Psoas muscle (tissue), 8 donors: ENCODE data around the gene POU4F3. TPM values are rescaled to one million over a fixed set of nuclear protein-coding genes. Genes with fewer than 3 reads are reported as not detected.

ENCODE experiments used
- ATAC-seq, 4 donors: fragments of 200-7000 bp; cut with Tn5 transposase; one replicate each; pipeline ENCODE4 v1.9.1; 2020; ENCODE audit warnings: moderate library complexity in 3 of 4, mild to moderate bottlenecking in 2 of 4
- DNase-seq, 2 donors: peaks; one replicate each; pipeline ENCODE4 v3.0.0-alpha.2; 2020
- H3K27ac ChIP-seq: fragments of 200-600 bp; one replicate; pipeline ENCODE4 v1.8.0; 2022
- H3K27me3 ChIP-seq, 3 donors: fragments of 200-600 bp in 1 of 3; one replicate each; pipeline versions ENCODE4 v1.6.1 to v1.8.0; 2013 to 2022; ENCODE audit warnings: low read length in 2 of 3, mild to moderate bottlenecking in 2 of 3, moderate library complexity in 1 of 3; ENCODE audit not compliant: insufficient read depth in 3 of 3
- H3K36me3 ChIP-seq, 2 donors: fragments of 200-600 bp in 1 of 2; one replicate each; pipeline versions ENCODE4 v1.6.1 to v1.8.0; 2013 to 2022; ENCODE audit warnings: low read depth in 1 of 2, mild to moderate bottlenecking in 1 of 2, moderate library complexity in 1 of 2; ENCODE audit not compliant: insufficient read depth in 1 of 2
- H3K4me1 ChIP-seq: fragments of 200-600 bp; one replicate; pipeline ENCODE4 v1.8.0; 2022
- H3K4me3 ChIP-seq: fragments of 200-600 bp; one replicate; pipeline ENCODE4 v1.8.0; 2022; ENCODE audit warnings: mild to moderate bottlenecking
- H3K9me3 ChIP-seq: fragments of 200-600 bp; one replicate; pipeline ENCODE4 v1.8.0; 2022
- WGBS, 3 donors: extraction: QIAGEN DNeasy Blood & Tissue Kit; methylation state at CpG; one replicate each; pipeline versions ENCODE4 v1.1.6 to v1.1.7; 2013; 5-methylcytosine and 5-hydroxymethylcytosine counted together
- intact Hi-C, 2 donors: fragments of 100-400 bp; cut with DNase I; formaldehyde crosslinking; loops; one replicate each; pipeline versions ENCODE4 v1.11.0 to v1.14.2; 2022
- polyA plus RNA-seq, 3 donors: library from polyadenylated mRNA; stranded (reverse); fragments of 200-250 nt; gene quantifications; one replicate each; pipeline ENCODE4 v1.2.3, GENCODE V29; 2013
- total RNA-seq, 4 donors: library from RNA; stranded (reverse); fragmentation: NEBNext Ultra II Directional in 2 of 4; extraction: Animal tissue kit (Norgen Biotek cat#: 25700) in 2 of 4; gene quantifications; one replicate each; pipeline versions ENCODE4 v1.2.1 to v1.2.4, GENCODE V29; 2021 to 2023
- TF ChIP-seq, protein P1 (sequence below): fragments of 200-600 bp; IDR thresholded peaks from one replicate; pipeline ENCODE4 v1.8.0; 2022; ENCODE audit warnings: antibody characterized with exemption
- donor health status: healthy with polysubstance abuse.
- donor health status: DM: no; HTN: no; CAD: no; lungs with moderate emphysema.
- donor health status: Bipolar disorder and iron deficiency.
- donor health status: healthy.
- donor health status: DM: yes; HTN: yes; CAD: no.
- donor health status: DM: no; HTN: no; CAD: no.
- donor health status: DM: no; HTN: no; CAD: no.
- donor health status: DM: yes; HTN: yes; CAD: no.

Gene POU4F3
- total and polyA plus RNA-seq, 7 donors = 0.04 TPM; not detected in 6

DNA sequence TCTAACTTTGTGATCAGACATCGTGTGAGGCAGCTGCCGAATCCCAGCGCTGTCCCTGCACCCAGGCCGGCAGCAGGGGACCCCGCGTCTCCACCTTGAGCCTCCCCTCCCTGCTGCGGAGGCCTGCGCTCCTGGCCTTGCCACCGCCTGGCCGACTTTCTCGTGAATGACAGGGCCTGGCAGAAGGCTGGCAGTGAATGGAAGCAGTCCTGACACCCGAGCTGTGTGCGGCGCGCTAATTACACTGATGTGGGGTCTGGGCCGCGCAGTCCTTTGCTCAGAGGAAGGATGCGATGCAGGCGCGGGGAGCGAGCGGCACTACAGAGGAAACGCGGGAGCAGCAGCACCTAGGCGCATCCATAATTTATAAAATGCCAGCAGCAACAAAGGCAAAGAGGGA is 40.3 kb downstream of the POU4F3 start:
- H3K27ac ChIP-seq = no peak overlapping the region
- ATAC-seq = no peak
- TF ChIP-seq, protein P1, sequence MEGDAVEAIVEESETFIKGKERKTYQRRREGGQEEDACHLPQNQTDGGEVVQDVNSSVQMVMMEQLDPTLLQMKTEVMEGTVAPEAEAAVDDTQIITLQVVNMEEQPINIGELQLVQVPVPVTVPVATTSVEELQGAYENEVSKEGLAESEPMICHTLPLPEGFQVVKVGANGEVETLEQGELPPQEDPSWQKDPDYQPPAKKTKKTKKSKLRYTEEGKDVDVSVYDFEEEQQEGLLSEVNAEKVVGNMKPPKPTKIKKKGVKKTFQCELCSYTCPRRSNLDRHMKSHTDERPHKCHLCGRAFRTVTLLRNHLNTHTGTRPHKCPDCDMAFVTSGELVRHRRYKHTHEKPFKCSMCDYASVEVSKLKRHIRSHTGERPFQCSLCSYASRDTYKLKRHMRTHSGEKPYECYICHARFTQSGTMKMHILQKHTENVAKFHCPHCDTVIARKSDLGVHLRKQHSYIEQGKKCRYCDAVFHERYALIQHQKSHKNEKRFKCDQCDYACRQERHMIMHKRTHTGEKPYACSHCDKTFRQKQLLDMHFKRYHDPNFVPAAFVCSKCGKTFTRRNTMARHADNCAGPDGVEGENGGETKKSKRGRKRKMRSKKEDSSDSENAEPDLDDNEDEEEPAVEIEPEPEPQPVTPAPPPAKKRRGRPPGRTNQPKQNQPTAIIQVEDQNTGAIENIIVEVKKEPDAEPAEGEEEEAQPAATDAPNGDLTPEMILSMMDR = no peak
- no peaks in the 10 kb centered on the region for H3K36me3 ChIP-seq
- 8 to 14% (median 13%) methylated on average over 25 of the region's 25 CpGs for WGBS, 3 donors
- H3K9me3 ChIP-seq = no peaks in the 10 kb centered on the region
- DNase-seq = no peak
- no peaks in the 10 kb centered on the region for H3K4me1 ChIP-seq
- intact Hi-C loops = no loop called here
- peaks cover 2 to 18% (median 4%) of the 10 kb centered on the region in 3 donors for H3K27me3 ChIP-seq
- H3K4me3 ChIP-seq = no peak overlapping the region

DNA sequence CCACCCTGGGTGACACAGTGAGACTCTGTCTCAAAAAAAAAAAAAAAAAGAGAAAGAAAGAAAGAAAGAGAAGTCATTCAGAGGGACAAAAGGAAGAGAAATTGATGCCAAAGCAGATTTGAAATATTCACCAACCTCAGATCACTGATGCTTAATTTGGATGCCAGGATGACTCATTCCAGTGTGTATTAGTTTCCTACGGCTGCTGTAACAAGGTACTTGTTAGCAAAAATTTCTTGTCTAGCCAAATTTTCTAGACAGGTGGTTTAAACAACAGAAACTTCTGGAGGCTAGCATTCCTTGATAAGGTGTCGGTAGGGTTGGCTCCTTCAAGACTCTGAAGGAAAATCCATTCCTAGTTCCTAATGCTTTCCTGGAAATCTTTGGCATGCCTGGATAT is 42.1 kb downstream of the POU4F3 start:
- no peaks in the 10 kb centered on the region for H3K4me1 ChIP-seq
- no peaks in the 10 kb centered on the region for H3K36me3 ChIP-seq
- H3K27me3 ChIP-seq = peaks cover 2 to 18% (median 4%) of the 10 kb centered on the region in 3 donors
- H3K9me3 ChIP-seq = no peaks in the 10 kb centered on the region
- H3K27ac ChIP-seq = no peak overlapping the region
- TF ChIP-seq, protein P1 = no peak
- H3K4me3 ChIP-seq = no peak overlapping the region
- DNase-seq (no peak), ATAC-seq (no peak)
- intact Hi-C loops = no loop called here
- WGBS, 3 donors = 87 to 91% (median 90%) methylated on average over 2 of the region's 2 CpGs

DNA sequence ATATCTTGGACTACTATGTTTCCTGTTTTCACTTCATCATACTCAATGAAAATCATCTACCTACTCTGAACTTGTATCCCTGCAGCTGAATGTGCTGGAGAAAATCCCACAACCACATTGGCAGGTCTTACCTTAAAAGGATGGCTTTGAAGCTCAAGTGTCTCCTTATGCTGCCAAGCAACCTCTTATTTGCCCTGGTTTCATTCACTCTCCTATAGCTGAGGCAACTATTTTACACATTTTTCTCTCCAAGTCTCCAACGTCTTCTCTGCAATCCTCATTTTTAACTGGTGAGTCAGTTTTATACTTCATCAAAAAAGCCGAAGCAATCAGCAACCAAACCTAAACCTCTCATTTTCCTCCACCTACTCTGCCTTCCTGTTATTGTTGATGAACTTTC is 49.7 kb downstream of the POU4F3 start:
- ATAC-seq = no peak
- 41 to 59% (median 45%) methylated on average over 2 of the region's 2 CpGs for WGBS, 3 donors
- no peaks in the 10 kb centered on the region for H3K4me1 ChIP-seq
- no peaks in the 10 kb centered on the region for H3K9me3 ChIP-seq
- DNase-seq = no peak
- H3K4me3 ChIP-seq = no peak overlapping the region
- peaks cover 0 to 10% (median 0%) of the 10 kb centered on the region in 3 donors for H3K27me3 ChIP-seq
- intact Hi-C loops = no loop called here
- TF ChIP-seq, protein P1 = no peak
- no peaks in the 10 kb centered on the region for H3K36me3 ChIP-seq
- no peak overlapping the region for H3K27ac ChIP-seq

DNA sequence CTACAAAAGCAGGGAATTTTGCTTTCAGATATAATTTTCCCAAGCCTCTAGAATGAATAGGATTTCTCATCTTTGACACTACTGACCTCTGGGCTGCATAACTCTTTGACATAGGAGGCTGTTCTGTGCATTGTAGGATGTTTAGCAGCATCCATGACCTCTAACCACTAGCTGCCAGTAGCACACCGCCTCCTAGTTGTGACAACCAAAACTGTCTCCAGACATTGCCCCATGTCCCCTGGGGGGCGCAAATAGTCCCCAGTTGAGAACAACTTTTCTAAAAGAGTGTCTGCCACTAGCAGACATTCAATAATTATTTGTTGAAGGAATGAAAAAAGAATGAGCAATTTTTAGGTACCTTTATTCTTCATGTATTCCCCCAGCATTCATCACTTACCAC is 51.8 kb downstream of the POU4F3 start:
- WGBS, 3 donors = 19 to 23% (median 22%) methylated on average over 2 of the region's 2 CpGs
- no peak overlapping the region for H3K27ac ChIP-seq
- ATAC-seq (no peak), DNase-seq (no peak)
- no peaks in the 10 kb centered on the region for H3K4me1 ChIP-seq
- no peaks in the 10 kb centered on the region for H3K9me3 ChIP-seq
- H3K36me3 ChIP-seq = no peaks in the 10 kb centered on the region
- TF ChIP-seq, protein P1 = no peak
- intact Hi-C loops = no loop called here
- H3K4me3 ChIP-seq = no peak overlapping the region
- peaks cover 0 to 10% (median 0%) of the 10 kb centered on the region in 3 donors for H3K27me3 ChIP-seq

Other genes starting within 250 kb of the POU4F3 start
- gene PLAC8L1, start 233.3 kb upstream of the POU4F3 start, total RNA-seq = under 1 TPM in 2 of 4 donors, not detected in 2; 0.49 to 0.64 TPM
- gene PLAC8L1, start 233.3 kb upstream of the POU4F3 start, polyA plus RNA-seq = under 1 TPM in 2 of 3 donors, not detected in 1; 0.16 to 0.52 TPM
- gene LARS1, start 156.2 kb upstream of the POU4F3 start, total RNA-seq = 100 to 1,000 TPM in 3 of 4 donors, 10 to 100 TPM in 1; 93.1 to 133 (median 125) TPM
- 10 to 100 TPM; 54.1 to 81.9 (median 78.1) TPM for gene LARS1, start 156.2 kb upstream of the POU4F3 start, polyA plus RNA-seq
- 10 to 100 TPM; 11.2 to 14.9 (median 12.8) TPM for gene RBM27, start 135.2 kb upstream of the POU4F3 start, total RNA-seq
- gene RBM27, start 135.2 kb upstream of the POU4F3 start, polyA plus RNA-seq = 10 to 100 TPM in 1 of 3 donors, 1 to 10 TPM in 2; 5.7 to 17.0 (median 6.6) TPM
- 10 to 100 TPM; 20.9 to 44.3 (median 44.0) TPM for gene TCERG1, start 108.5 kb downstream of the POU4F3 start, total RNA-seq
- gene TCERG1, start 108.5 kb downstream of the POU4F3 start, polyA plus RNA-seq = 10 to 100 TPM; 18.4 to 30.5 (median 23.5) TPM
- gene GPR151, start 177.4 kb downstream of the POU4F3 start, total RNA-seq = not detected
- not detected for gene GPR151, start 177.4 kb downstream of the POU4F3 start, polyA plus RNA-seq